Activated T-helper 17 cell treated with anti-CD3 and anti-CD28 coated beads, Interleukin-2, amount 50 U/mL, for 72 hours (primary cell): ENCODE data around the gene TM6SF1. TPM values are rescaled to one million over a fixed set of nuclear protein-coding genes. Genes with fewer than 3 reads are reported as not detected.
"Not testable (repeated sequence)": the region's sequence is repeated elsewhere in the genome, so short reads cannot be mapped to it uniquely, and the experiment has no call there.

ENCODE experiments used
- ATAC-seq: fragments of 150-1000 bp; cut with Tn5 transposase; replicated peaks from 2 replicates; pipeline ENCODE4 v1.10.0; 2021; ENCODE audit warnings: mild to moderate bottlenecking, moderate library complexity
- H3K27ac Mint-ChIP-seq: one replicate; pipeline ENCODE4 v1.8.0; 2022; ENCODE audit warnings: mixed read lengths
- H3K27me3 Mint-ChIP-seq: one replicate; pipeline ENCODE4 v1.8.0; 2022; ENCODE audit warnings: mixed read lengths
- H3K36me3 Mint-ChIP-seq: one replicate; pipeline ENCODE4 v1.8.0; 2022; ENCODE audit warnings: low read depth, mild to moderate bottlenecking, mixed read lengths
- H3K4me1 Mint-ChIP-seq: one replicate; pipeline ENCODE4 v1.8.0; 2022; ENCODE audit warnings: mixed read lengths
- H3K4me3 Mint-ChIP-seq: one replicate; pipeline ENCODE4 v1.8.0; 2022; ENCODE audit warnings: mild to moderate bottlenecking, mixed read lengths
- H3K9me3 Mint-ChIP-seq: one replicate; pipeline ENCODE4 v1.8.0; 2022; ENCODE audit warnings: mixed read lengths
- total RNA-seq, 2 donors: library from RNA; stranded (reverse); gene quantifications; one replicate each; pipeline ENCODE4 v1.2.3, GENCODE V29; 2022

The TM6SF1 gene
- total RNA-seq, result under 1 TPM; 0.54 to 0.61 TPM

DNA sequence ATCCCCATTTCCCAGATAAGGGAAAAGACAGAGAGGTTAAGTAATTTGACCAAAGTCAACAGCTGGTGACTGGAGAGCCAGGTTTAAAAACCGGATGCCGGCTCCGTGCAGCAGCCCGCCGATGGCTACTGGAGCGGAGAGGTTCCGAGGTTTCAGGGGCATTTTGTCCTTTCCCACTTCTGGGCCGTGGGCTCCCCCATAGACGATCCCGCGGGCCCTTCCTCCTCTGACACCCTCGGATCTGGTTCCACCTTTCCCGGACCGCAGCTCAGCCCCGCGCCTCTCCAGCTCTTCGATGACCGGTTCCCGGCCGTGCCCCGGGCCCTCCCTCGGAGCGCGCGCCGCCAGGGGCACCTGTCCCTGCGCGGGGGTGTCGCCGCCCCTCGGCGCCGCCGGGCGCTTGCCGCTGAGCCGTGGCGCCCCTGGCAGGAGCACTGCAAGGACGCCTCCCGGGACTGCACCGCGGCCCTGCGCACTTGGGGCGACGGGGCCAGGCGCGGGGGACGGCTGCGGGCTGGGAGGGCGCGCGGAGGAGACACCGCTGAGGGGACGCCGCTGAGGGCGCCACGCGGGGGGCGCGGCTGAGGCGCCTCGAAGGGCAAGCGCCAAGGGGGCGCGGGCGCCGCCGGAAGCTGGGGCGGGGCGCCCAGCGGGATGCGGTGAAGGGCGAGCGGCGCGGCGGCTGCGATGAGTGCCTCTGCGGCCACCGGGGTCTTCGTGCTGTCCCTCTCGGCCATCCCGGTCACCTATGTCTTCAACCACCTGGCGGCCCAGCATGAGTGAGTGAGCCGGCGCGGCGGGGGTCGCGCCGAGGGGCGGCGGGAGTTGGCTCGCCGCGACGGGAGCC, at the start of gene TM6SF1:
Gene TM6SF1 (plus strand): TSS at position 652 of the 847 bp plus-strand sequence. CDS start 36 bp downstream, at position 688.
- peaks cover 5% of the 10 kb centered on the region for H3K36me3 Mint-ChIP-seq
- no peaks in the 10 kb centered on the region for H3K4me1 Mint-ChIP-seq
- peak; percentile 63 for ATAC-seq
- peaks cover 55% of the 10 kb centered on the region for H3K27me3 Mint-ChIP-seq
- H3K4me3 Mint-ChIP-seq, result peak within 1 kb of the TSS; percentile 72
- H3K27ac Mint-ChIP-seq, result no peak within 1 kb of the TSS
- no peaks in the 10 kb centered on the region for H3K9me3 Mint-ChIP-seq

DNA sequence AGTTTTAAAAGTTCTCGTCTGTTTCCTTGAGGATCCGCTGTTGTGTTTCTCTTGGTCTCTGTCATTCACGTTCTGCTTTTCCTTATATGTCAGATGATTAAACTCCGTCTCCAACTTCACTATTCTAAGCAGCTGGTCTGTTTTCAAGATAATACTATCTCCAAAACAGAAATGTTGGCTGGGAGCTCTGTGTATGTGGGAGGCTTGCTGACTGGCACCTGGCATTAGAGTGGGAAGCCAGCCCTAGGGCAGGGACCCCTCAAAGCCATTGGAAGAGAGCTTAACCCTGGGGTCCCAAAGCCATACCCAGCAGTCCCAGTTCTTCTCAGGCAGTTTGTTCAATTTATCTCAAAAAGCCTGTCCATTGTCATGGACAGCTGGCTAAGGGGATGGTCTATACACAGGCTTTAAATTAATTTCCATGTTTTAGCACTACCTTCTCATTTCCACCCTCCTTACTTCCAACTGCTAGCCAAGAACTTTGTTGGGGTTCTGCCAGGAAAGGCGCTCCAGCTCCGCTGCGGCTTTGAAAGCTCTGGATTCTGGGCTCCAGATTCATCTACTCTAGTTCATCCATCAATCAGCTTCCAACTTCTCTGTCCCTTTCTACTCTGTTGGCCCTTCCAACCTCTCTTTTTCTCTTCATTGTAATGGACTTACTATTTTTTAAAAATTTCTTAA, 49.6 kb upstream of the TM6SF1 start:
- H3K27me3 Mint-ChIP-seq, result no peaks in the 10 kb centered on the region
- H3K27ac Mint-ChIP-seq, result peak overlapping the region; percentile 78
- H3K4me1 Mint-ChIP-seq, result peaks cover 14% of the 10 kb centered on the region
- no peaks in the 10 kb centered on the region for H3K9me3 Mint-ChIP-seq
- ATAC-seq, result no peak
- peaks cover 63% of the 10 kb centered on the region for H3K36me3 Mint-ChIP-seq
- no peak overlapping the region for H3K4me3 Mint-ChIP-seq

DNA sequence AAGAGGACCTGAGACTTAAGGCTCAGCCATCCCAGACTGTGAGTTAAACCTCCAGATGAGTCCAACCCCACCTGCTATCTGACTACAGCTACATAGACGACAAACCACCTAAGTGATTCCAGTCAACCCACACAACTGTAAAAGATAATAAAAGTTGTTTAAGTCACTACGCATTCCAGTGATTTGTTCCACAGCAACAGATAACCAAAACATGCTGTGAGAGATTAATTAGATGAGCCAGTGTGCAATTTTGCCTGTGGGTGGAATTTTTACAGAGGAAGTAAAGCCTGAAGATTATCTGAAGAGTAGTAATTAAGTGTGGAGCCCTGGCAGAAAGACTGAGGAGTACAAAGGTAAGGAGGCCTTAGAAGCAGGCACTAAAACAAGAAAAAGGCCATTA, 45.8 kb upstream of the TM6SF1 start:
- no peak for ATAC-seq
- Mint-ChIP-seq H3K9me3 (no peaks in the 10 kb centered on the region), H3K27me3 (no peaks in the 10 kb centered on the region), H3K4me3 (no peak overlapping the region), H3K27ac (no peak overlapping the region), H3K36me3 (peaks cover 25% of the 10 kb centered on the region), H3K4me1 (peaks cover 24% of the 10 kb centered on the region)

DNA sequence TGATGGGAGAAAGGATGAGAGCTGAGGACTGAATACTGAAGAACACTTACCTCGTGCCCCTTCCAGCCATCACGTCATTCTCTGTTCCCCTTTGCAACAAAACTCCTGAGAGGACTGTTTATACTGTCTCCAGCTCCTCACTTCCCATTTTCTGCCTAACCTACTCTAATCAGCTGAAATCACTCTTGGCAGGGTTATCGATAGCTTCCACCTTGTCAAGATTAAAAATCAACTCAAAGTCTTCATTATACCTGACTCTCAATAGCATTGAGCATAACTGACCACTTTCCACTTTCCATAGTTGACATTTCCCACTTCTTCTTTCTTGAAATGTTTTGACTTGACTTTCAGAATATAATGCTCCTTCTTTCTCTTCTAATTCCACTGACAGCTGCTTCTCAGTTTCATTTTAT, 44.7 kb upstream of the TM6SF1 start:
- H3K27ac Mint-ChIP-seq, result no peak overlapping the region
- no peak overlapping the region for H3K4me3 Mint-ChIP-seq
- no peak for ATAC-seq
- H3K36me3 Mint-ChIP-seq, result peaks cover 14% of the 10 kb centered on the region
- no peaks in the 10 kb centered on the region for H3K9me3 Mint-ChIP-seq
- peaks cover 15% of the 10 kb centered on the region for H3K4me1 Mint-ChIP-seq
- H3K27me3 Mint-ChIP-seq, result no peaks in the 10 kb centered on the region

DNA sequence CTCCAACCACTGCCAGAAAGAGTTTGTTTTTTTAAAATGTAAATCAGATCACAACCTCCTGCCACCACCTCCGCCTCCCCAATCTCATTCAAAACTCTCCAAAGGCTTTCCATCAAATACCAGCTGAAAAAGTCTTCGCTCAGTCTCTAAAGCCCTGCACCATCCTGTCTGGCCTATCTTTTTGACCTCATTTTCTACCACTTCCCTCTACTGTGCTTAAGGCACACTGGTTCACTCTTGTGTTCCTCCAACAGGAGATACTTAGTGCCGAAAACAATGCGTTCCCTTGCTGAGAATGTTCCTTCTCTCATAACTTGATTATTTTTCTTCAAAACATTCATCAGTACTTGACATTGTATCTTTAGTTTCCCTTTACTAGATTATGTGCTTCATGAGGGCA, 43.9 kb upstream of the TM6SF1 start:
- no peak overlapping the region for H3K4me3 Mint-ChIP-seq
- H3K4me1 Mint-ChIP-seq, result peaks cover 16% of the 10 kb centered on the region
- ATAC-seq, result no peak
- peaks cover 6% of the 10 kb centered on the region for H3K36me3 Mint-ChIP-seq
- H3K27me3 Mint-ChIP-seq, result no peaks in the 10 kb centered on the region
- no peak overlapping the region for H3K27ac Mint-ChIP-seq
- no peaks in the 10 kb centered on the region for H3K9me3 Mint-ChIP-seq

DNA sequence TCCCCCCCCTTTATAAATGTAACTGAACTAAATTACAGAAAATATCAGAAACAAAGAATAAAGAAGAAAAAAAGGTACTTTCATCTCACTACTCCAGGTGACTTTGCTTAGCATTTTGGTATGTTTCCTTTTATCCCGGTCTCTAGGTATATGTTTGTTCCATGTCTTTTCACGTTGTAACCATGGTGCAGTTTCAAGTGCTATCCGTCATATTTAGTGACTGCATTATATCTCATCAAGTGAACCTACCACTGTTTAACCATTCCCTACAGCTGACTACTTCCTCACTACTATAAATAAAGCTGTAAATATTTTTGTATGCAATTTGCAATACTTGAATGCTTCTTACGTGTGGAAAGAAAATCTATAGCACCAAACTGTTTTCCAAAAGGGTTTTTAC, 42.6 kb upstream of the TM6SF1 start:
- H3K4me3 Mint-ChIP-seq, result no peak overlapping the region
- H3K9me3 Mint-ChIP-seq, result no peaks in the 10 kb centered on the region
- ATAC-seq, result peak; percentile 37
- H3K36me3 Mint-ChIP-seq, result no peaks in the 10 kb centered on the region
- H3K27me3 Mint-ChIP-seq, result no peaks in the 10 kb centered on the region
- peaks cover 16% of the 10 kb centered on the region for H3K4me1 Mint-ChIP-seq
- H3K27ac Mint-ChIP-seq, result no peak overlapping the region

DNA sequence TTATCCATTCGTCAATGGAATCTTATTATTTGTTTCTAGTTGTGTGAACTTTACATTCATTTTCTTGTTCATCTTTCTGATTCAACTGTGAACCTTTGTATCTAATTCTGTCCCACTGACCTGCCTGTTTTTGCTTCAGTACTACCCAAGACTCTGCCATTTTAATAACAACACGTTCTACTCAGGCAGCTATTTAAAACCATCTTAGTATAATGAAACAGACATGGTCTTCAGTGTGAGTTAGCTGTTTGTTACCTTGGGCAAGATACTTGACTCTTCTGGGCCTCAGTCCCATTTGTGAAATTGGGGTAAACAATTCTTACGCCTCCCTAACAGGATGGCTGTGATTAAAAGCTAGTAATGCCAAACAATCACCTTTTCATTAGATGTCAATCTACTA, 42.0 kb upstream of the TM6SF1 start:
- Mint-ChIP-seq H3K36me3 (no peaks in the 10 kb centered on the region), H3K27ac (no peak overlapping the region), H3K27me3 (no peaks in the 10 kb centered on the region), H3K9me3 (no peaks in the 10 kb centered on the region), H3K4me3 (no peak overlapping the region), H3K4me1 (peaks cover 16% of the 10 kb centered on the region)
- ATAC-seq, result no peak

DNA sequence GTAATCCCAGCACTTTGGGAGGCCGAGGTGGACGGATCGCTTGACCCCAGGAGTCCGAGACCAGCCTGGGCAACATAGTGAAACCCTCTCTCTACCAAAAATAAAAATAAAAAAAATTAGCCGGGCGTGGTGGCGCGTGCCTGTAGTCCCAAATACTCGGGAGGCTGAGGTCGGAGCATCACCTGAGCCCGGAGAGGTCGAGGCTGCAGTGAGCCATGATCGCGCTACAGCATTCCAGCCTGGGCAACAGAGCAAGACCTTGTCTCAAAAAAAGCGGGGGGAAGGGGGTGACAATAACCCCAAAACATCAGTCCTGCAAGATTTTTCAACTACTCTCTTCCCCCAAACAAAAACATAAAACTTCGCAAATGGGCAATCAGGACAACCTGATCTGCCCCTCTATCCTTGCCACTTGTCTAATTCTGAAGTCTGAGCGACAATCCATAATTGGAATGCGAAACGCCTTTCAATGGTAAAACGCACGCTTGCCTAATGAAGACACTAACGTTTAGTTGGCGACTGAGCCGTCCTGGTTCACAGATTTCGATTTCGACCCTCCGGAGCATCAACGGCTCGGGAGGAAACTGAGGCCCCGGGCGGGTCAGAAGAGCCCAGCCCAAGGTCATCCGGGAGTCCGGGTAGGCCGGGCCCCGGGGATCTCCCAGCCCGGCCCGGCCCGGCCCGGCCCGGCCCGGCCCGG, 41.3 kb upstream of the TM6SF1 start:
- ATAC-seq, result no peak
- Mint-ChIP-seq H3K9me3 (no peaks in the 10 kb centered on the region), H3K4me1 (peaks cover 16% of the 10 kb centered on the region), H3K27me3 (no peaks in the 10 kb centered on the region), H3K27ac (no peak overlapping the region), H3K4me3 (no peak overlapping the region), H3K36me3 (no peaks in the 10 kb centered on the region)

DNA sequence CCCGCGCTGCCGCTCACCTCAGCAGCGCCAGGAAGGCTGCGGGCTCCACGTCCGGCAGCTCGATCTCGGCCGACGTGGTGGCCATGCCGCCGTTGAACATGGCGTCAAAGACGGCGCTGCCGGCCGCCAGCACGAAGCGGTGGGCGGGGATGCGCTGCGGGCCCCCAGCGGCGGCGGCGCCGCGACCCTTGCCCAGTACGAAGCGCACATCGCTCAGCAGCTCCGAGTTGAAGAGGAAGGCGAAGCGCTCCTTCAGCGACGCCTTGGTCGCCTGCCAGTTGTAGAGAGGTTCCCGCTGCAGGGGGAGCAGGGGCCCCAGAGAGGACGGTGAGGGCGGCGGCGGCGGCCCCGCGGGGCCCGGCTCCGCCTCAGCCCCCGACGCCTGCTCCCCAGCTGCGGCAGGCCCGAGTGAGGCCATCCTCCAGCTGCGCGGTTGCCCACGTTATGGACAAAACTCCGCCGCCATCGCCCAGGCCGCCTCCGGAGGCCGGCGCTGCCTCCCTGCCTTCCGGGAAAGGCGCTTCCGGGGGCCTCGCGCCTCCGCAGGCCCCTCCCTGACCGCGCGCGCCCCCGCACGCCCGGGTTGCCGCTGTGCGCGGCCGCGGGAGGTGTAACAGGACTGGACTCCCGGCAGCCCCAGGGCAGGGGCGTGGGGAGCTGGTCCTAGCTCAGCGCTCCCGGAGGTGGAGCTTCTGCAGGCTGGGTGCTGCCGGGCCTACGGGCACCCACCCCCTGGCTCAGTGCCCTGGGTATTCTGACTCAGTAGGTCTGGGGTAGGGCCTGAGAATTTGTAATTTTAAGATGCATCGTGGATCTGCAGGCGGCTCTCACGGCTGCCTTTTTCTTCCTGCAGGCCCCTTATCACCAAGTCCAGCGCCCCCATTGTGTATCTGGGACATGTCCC, 40.5 kb upstream of the TM6SF1 start, which contains the start of gene BTBD1:
Gene BTBD1 (minus strand): TSS at position 519 of the 904 bp plus-strand sequence. CDS start 101 bp downstream, at position 418.
- H3K36me3 Mint-ChIP-seq, result no peaks in the 10 kb centered on the region
- peaks cover 16% of the 10 kb centered on the region for H3K4me1 Mint-ChIP-seq
- H3K27me3 Mint-ChIP-seq, result no peaks in the 10 kb centered on the region
- H3K4me3 Mint-ChIP-seq, result peak within 1 kb of the TSS; percentile 48
- peak; percentile 94 for ATAC-seq
- no peaks in the 10 kb centered on the region for H3K9me3 Mint-ChIP-seq
- peak within 1 kb of the TSS; percentile 62 for H3K27ac Mint-ChIP-seq

DNA sequence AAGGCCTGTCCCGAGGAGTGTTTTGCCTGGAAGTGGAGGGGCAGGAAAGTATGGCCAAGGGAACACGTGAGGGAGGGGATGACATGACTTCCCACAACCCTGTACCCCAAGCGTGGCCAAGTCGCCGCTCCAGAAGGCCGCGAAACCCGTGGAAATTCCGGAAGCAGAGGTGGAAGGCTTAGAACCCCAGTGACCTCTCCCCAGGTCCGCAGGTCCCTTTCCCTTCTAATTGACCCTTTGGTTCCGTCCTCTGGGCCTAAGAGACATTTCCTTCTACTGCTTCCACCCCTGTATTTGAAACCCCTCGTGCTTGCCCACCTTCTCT, 39.8 kb upstream of the TM6SF1 start:
- H3K27ac Mint-ChIP-seq, result peak overlapping the region; percentile 62
- H3K4me3 Mint-ChIP-seq, result peak overlapping the region; percentile 48
- H3K9me3 Mint-ChIP-seq, result no peaks in the 10 kb centered on the region
- H3K4me1 Mint-ChIP-seq, result peaks cover 16% of the 10 kb centered on the region
- no peaks in the 10 kb centered on the region for H3K36me3 Mint-ChIP-seq
- no peak for ATAC-seq
- no peaks in the 10 kb centered on the region for H3K27me3 Mint-ChIP-seq

DNA sequence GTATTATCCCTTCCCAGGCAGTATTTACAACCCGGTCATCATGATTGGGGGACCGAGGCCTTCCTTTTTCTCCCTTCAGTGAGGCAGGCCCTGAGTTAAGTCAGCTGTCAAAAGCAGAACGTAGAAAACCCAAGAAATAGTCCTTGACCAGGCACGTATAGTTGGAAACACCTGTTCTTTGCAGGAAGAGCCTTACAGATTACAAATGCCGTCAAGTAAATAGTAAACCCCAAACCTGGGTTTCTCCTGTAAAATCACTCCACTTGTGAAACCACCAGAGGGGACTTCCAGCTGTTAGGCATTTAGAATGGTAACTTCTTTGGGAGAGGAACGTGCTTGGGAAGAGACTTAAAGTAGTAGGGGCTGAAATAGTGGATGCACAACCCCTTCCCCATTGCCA, 39.4 kb upstream of the TM6SF1 start:
- H3K27ac Mint-ChIP-seq, result peak overlapping the region; percentile 62
- H3K4me1 Mint-ChIP-seq, result peaks cover 16% of the 10 kb centered on the region
- H3K27me3 Mint-ChIP-seq, result no peaks in the 10 kb centered on the region
- ATAC-seq, result no peak
- H3K4me3 Mint-ChIP-seq, result peak overlapping the region; percentile 48
- H3K9me3 Mint-ChIP-seq, result no peaks in the 10 kb centered on the region
- no peaks in the 10 kb centered on the region for H3K36me3 Mint-ChIP-seq

DNA sequence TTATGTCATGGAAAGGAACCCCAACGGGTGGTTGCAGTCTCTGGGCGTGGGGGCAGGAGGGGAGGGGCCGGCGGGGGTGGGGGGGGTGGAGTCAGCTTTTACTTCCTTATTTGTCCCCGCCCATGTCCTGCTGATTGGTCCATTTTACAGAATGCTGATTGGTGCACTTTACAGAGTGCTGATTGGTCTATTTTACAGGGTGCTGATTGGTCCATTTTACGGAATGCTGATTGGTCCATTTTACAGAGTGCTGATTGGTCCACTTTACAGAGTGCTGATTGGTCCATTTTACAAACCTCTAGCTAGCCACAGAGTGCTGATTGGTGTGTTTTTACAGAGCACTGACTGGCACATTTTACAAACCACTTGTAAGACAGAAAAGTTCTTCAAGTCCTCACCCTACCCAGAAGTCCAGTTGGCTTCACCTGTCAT, 38.2 kb upstream of the TM6SF1 start:
- H3K4me1 Mint-ChIP-seq, result peaks cover 16% of the 10 kb centered on the region
- H3K27me3 Mint-ChIP-seq, H3K36me3 Mint-ChIP-seq, H3K9me3 Mint-ChIP-seq: not testable (repeated sequence)
- H3K27ac Mint-ChIP-seq, result peak overlapping the region; percentile 82
- peak; percentile 18 for ATAC-seq
- peak overlapping the region; percentile 39 for H3K4me3 Mint-ChIP-seq

DNA sequence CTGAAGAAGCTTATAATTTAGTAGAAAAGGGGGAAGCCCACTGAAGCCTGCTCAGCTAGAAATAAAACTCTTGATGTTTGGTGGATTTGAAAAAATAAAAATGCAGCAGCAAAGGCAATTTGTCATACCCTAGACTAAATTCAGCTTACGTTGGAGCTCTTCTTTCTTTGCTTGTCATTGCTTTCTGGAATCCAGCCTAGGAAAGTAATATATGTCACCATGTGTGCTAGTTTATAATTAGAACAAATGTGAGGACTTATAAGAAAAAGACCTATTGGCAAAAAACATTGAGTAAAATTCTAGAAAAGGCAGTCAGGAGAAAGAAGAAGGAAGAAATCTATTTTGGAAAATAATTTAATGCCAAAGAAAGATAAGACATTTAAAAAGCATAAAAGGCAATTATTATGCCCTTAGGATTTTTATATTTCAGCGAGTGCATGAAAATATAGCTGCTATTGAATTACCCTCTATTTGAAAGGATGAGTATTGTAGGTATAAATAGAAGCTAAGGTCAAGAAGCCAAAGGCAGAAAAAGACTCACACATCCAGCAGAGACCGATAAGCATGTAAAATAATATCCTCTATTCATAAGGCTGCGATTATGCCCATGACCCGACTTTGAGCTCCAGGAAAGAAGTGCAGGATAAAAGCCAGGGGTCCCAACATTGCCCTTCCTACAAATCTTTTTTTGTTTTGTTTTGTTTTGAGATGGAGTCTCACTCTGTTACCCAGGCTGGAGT, 29.8 kb upstream of the TM6SF1 start:
- H3K27ac Mint-ChIP-seq, result no peak overlapping the region
- no peak for ATAC-seq
- no peaks in the 10 kb centered on the region for H3K36me3 Mint-ChIP-seq
- H3K4me1 Mint-ChIP-seq, result peaks cover 5% of the 10 kb centered on the region
- no peak overlapping the region for H3K4me3 Mint-ChIP-seq
- H3K27me3 Mint-ChIP-seq, result peaks cover 26% of the 10 kb centered on the region
- H3K9me3 Mint-ChIP-seq, result peaks cover 7% of the 10 kb centered on the region
